T-helper 1 cell treated with Interleukin-12 subunit alpha and Interleukin-12 subunit beta and Interleukin-4 antibody, amounts not matched to agents 30 μg/mL and 1 μg/mL, for 36 hours (primary cell): Measurements from ENCODE around the gene FAH.

Experiments used
- H3K27ac Mint-ChIP-seq: one replicate; pipeline ENCODE4 v1.8.0; 2021; ENCODE audit warnings: mild to moderate bottlenecking, mixed read lengths
- H3K27me3 Mint-ChIP-seq: one replicate; pipeline ENCODE4 v1.8.0; 2021; ENCODE audit warnings: low read depth, mixed read lengths
- H3K36me3 Mint-ChIP-seq: one replicate; pipeline ENCODE4 v1.8.0; 2021; ENCODE audit warnings: low read depth, mixed read lengths
- H3K4me1 Mint-ChIP-seq: one replicate; pipeline ENCODE4 v1.8.0; 2021; ENCODE audit warnings: low read depth, mixed read lengths
- H3K4me3 Mint-ChIP-seq: one replicate; pipeline ENCODE4 v1.8.0; 2021; ENCODE audit warnings: mild to moderate bottlenecking, moderate library complexity, mixed read lengths
- H3K9me3 Mint-ChIP-seq: one replicate; pipeline ENCODE4 v1.8.0; 2021; ENCODE audit warnings: mixed read lengths

The FAH gene

GRCh38 chr15:80172401-80172800, 19.6 kb downstream of the FAH start:
- H3K27ac Mint-ChIP-seq = no peak overlapping the region
- no peaks in the 10 kb centered on the region for H3K9me3 Mint-ChIP-seq
- no peaks in the 10 kb centered on the region for H3K4me1 Mint-ChIP-seq
- H3K36me3 Mint-ChIP-seq = peaks cover 21% of the 10 kb centered on the region
- no peaks in the 10 kb centered on the region for H3K27me3 Mint-ChIP-seq
- no peak overlapping the region for H3K4me3 Mint-ChIP-seq

- Mint-ChIP-seq H3K4me3 (no peak overlapping the region), H3K9me3 (no peaks in the 10 kb centered on the region), H3K36me3 (peaks cover 21% of the 10 kb centered on the region), H3K4me1 (no peaks in the 10 kb centered on the region), H3K27me3 (no peaks in the 10 kb centered on the region), H3K27ac (no peak overlapping the region)
Measured at GRCh38 chr15:80173022-80173759, 20.4 kb downstream of the FAH start.

GRCh38 chr15:80174017-80174746, 21.4 kb downstream of the FAH start:
- peaks cover 20% of the 10 kb centered on the region for H3K36me3 Mint-ChIP-seq
- H3K27ac Mint-ChIP-seq = no peak overlapping the region
- H3K4me3 Mint-ChIP-seq = no peak overlapping the region

GRCh38 chr15:80175436-80175835, 22.6 kb downstream of the FAH start:
- H3K9me3 Mint-ChIP-seq = no peaks in the 10 kb centered on the region
- H3K27ac Mint-ChIP-seq = no peak overlapping the region
- H3K36me3 Mint-ChIP-seq = peaks cover 21% of the 10 kb centered on the region
- H3K27me3 Mint-ChIP-seq = no peaks in the 10 kb centered on the region
- H3K4me1 Mint-ChIP-seq = no peaks in the 10 kb centered on the region
- H3K4me3 Mint-ChIP-seq = no peak overlapping the region

More at GRCh38 chr15:80174017-80174746, 21.4 kb downstream of the FAH start:
- Mint-ChIP-seq H3K9me3 (no peaks in the 10 kb centered on the region), H3K4me1 (no peaks in the 10 kb centered on the region), H3K27me3 (no peaks in the 10 kb centered on the region)

GRCh38 chr15:80176443-80176842, 23.6 kb downstream of the FAH start:
- Mint-ChIP-seq H3K27me3 (no peaks in the 10 kb centered on the region), H3K4me1 (no peaks in the 10 kb centered on the region)

GRCh38 chr15:80177156-80177555, 24.4 kb downstream of the FAH start:
- Mint-ChIP-seq H3K4me3 (no peak overlapping the region), H3K4me1 (no peaks in the 10 kb centered on the region), H3K9me3 (no peaks in the 10 kb centered on the region), H3K27ac (no peak overlapping the region), H3K36me3 (peaks cover 20% of the 10 kb centered on the region), H3K27me3 (no peaks in the 10 kb centered on the region)

More at GRCh38 chr15:80176443-80176842, 23.6 kb downstream of the FAH start:
- H3K36me3 Mint-ChIP-seq = peaks cover 17% of the 10 kb centered on the region
- H3K4me3 Mint-ChIP-seq = no peak overlapping the region
- H3K9me3 Mint-ChIP-seq = no peaks in the 10 kb centered on the region
- H3K27ac Mint-ChIP-seq = no peak overlapping the region

- H3K4me1 Mint-ChIP-seq = no peaks in the 10 kb centered on the region
- H3K27me3 Mint-ChIP-seq = no peaks in the 10 kb centered on the region
- H3K36me3 Mint-ChIP-seq = peaks cover 17% of the 10 kb centered on the region
- no peak overlapping the region for H3K4me3 Mint-ChIP-seq
- no peak overlapping the region for H3K27ac Mint-ChIP-seq
- no peaks in the 10 kb centered on the region for H3K9me3 Mint-ChIP-seq
Measured at GRCh38 chr15:80179025-80179759, 26.4 kb downstream of the FAH start.

- no peaks in the 10 kb centered on the region for H3K9me3 Mint-ChIP-seq
- no peaks in the 10 kb centered on the region for H3K4me1 Mint-ChIP-seq
- H3K27me3 Mint-ChIP-seq = no peaks in the 10 kb centered on the region
- H3K27ac Mint-ChIP-seq = no peak overlapping the region
- H3K4me3 Mint-ChIP-seq = no peak overlapping the region
- peaks cover 20% of the 10 kb centered on the region for H3K36me3 Mint-ChIP-seq
Measured at GRCh38 chr15:80179935-80180334, 27.1 kb downstream of the FAH start.

- H3K4me3 Mint-ChIP-seq = no peak overlapping the region
Measured at GRCh38 chr15:80180468-80180867, 27.7 kb downstream of the FAH start.

GRCh38 chr15:80180986-80181385, 28.2 kb downstream of the FAH start:
- H3K27me3 Mint-ChIP-seq = no peaks in the 10 kb centered on the region
- no peaks in the 10 kb centered on the region for H3K9me3 Mint-ChIP-seq
- H3K36me3 Mint-ChIP-seq = peaks cover 26% of the 10 kb centered on the region
- no peak overlapping the region for H3K27ac Mint-ChIP-seq
- H3K4me1 Mint-ChIP-seq = no peaks in the 10 kb centered on the region
- H3K4me3 Mint-ChIP-seq = no peak overlapping the region

More at GRCh38 chr15:80180468-80180867, 27.7 kb downstream of the FAH start:
- Mint-ChIP-seq H3K36me3 (peaks cover 25% of the 10 kb centered on the region), H3K9me3 (no peaks in the 10 kb centered on the region), H3K27ac (no peak overlapping the region), H3K4me1 (no peaks in the 10 kb centered on the region), H3K27me3 (no peaks in the 10 kb centered on the region)

- Mint-ChIP-seq H3K9me3 (no peaks in the 10 kb centered on the region), H3K4me3 (no peak overlapping the region), H3K4me1 (no peaks in the 10 kb centered on the region), H3K36me3 (peaks cover 24% of the 10 kb centered on the region), H3K27me3 (no peaks in the 10 kb centered on the region), H3K27ac (no peak overlapping the region)
Measured at GRCh38 chr15:80182611-80183261, 29.9 kb downstream of the FAH start.

- no peak overlapping the region for H3K4me3 Mint-ChIP-seq
- H3K4me1 Mint-ChIP-seq = no peaks in the 10 kb centered on the region
- H3K36me3 Mint-ChIP-seq = peaks cover 24% of the 10 kb centered on the region
- H3K27ac Mint-ChIP-seq = no peak overlapping the region
- H3K9me3 Mint-ChIP-seq = no peaks in the 10 kb centered on the region
- no peaks in the 10 kb centered on the region for H3K27me3 Mint-ChIP-seq
Measured at GRCh38 chr15:80183306-80183705, 30.5 kb downstream of the FAH start.

GRCh38 chr15:80183886-80184285, 31.1 kb downstream of the FAH start:
- no peak overlapping the region for H3K27ac Mint-ChIP-seq
- H3K36me3 Mint-ChIP-seq = peaks cover 30% of the 10 kb centered on the region
- H3K9me3 Mint-ChIP-seq = no peaks in the 10 kb centered on the region
- H3K4me3 Mint-ChIP-seq = no peak overlapping the region
- H3K27me3 Mint-ChIP-seq = no peaks in the 10 kb centered on the region
- H3K4me1 Mint-ChIP-seq = no peaks in the 10 kb centered on the region

GRCh38 chr15:80184554-80184953, 31.8 kb downstream of the FAH start:
- Mint-ChIP-seq H3K27ac (no peak overlapping the region), H3K36me3 (peaks cover 30% of the 10 kb centered on the region), H3K4me3 (no peak overlapping the region), H3K4me1 (no peaks in the 10 kb centered on the region), H3K27me3 (no peaks in the 10 kb centered on the region), H3K9me3 (no peaks in the 10 kb centered on the region)
